GM12892 (cell line): Measurements from ENCODE around the gene MAVS.
"Not testable (repeated sequence)": the region's sequence is repeated elsewhere in the genome, so short reads cannot be mapped to it uniquely, and the experiment has no call there.

ENCODE experiments used
- DNase-seq: peaks from one replicate; pipeline ENCODE4 v3.0.0; 2011; ENCODE audit not compliant: insufficient read length
- FAIRE-seq: peaks from 2 replicates; lab custom pipeline; 2011; peaks lifted over from hg19 to GRCh38; lab: Jason Lieb, UNC
- POLR2A ChIP-seq: IDR thresholded peaks from 2 replicates; pipeline ENCODE4 v1.6.1; 2011; ENCODE audit warnings: low read depth, low read length, control low read depth
- POLR2AphosphoS5 ChIP-seq: IDR thresholded peaks from 2 replicates; pipeline ENCODE4 v1.6.1; 2011; ENCODE audit warnings: low read depth, low read length, control low read depth
- TAF1 ChIP-seq: IDR thresholded peaks from 2 replicates; pipeline ENCODE4 v1.6.1; 2011; ENCODE audit warnings: low read depth, mild to moderate bottlenecking, control low read depth, low read length, borderline replicate concordance

Gene MAVS

GRCh38 chr20:3842348-3842930 is 4.2 kb upstream of the MAVS start:
- no peak for TF ChIP-seq POLR2AphosphoS5
- no peak for TF ChIP-seq TAF1
- TF ChIP-seq POLR2A, result no peak
- DNase-seq (no peak), FAIRE-seq (no peak)

- DNase-seq (no peak), FAIRE-seq (no peak)
- TF ChIP-seq TAF1 (no peak), POLR2AphosphoS5 (no peak)
These were observed 3.1 kb upstream of the MAVS start for GRCh38 chr20:3843490-3843889.

GRCh38 chr20:3843990-3844619 is 2.5 kb upstream of the MAVS start:
- DNase-seq, FAIRE-seq: not testable (repeated sequence)

- DNase-seq (no peak), FAIRE-seq (no peak)
- TF ChIP-seq POLR2A (no peak), POLR2AphosphoS5 (no peak; the same call in 1 of the 2 replicates), TAF1 (no peak)
These were observed 275 bp upstream of the MAVS start for GRCh38 chr20:3846378-3846739.

GRCh38 chr20:3847429-3847940 is 851 bp downstream of the MAVS start:
- FAIRE-seq (no peak), DNase-seq (no peak)
- TF ChIP-seq TAF1 (no peak), POLR2A (no peak), POLR2AphosphoS5 (no peak)

- DNase-seq (no peak), FAIRE-seq (no peak)
- TF ChIP-seq TAF1 (no peak), POLR2AphosphoS5 (no peak), POLR2A (no peak)
These were observed 1.9 kb downstream of the MAVS start for GRCh38 chr20:3848565-3848964.

- DNase-seq, result no peak
- no peak for FAIRE-seq
- TF ChIP-seq POLR2A (no peak), TAF1 (no peak), POLR2AphosphoS5 (no peak)
These were observed 7.8 kb downstream of the MAVS start for GRCh38 chr20:3854462-3854871.

GRCh38 chr20:3857405-3857804 is 10.8 kb downstream of the MAVS start:
- no peak for TF ChIP-seq POLR2A
- TF ChIP-seq TAF1, result no peak
- no peak for TF ChIP-seq POLR2AphosphoS5
- FAIRE-seq (no peak), DNase-seq (no peak)

GRCh38 chr20:3858689-3859088 is 12.1 kb downstream of the MAVS start:
- no peak for FAIRE-seq
- no peak for TF ChIP-seq TAF1
- DNase-seq, result no peak

- no peak for TF ChIP-seq TAF1
- TF ChIP-seq POLR2A, result no peak
- no peak for TF ChIP-seq POLR2AphosphoS5
- no peak for DNase-seq
- no peak for FAIRE-seq
These were observed 14.6 kb downstream of the MAVS start for GRCh38 chr20:3861191-3861590.

GRCh38 chr20:3862333-3862732 is 15.7 kb downstream of the MAVS start:
- FAIRE-seq, result no peak
- TF ChIP-seq POLR2A (no peak), TAF1 (no peak), POLR2AphosphoS5 (no peak)
- no peak for DNase-seq

- TF ChIP-seq POLR2A (no peak), TAF1 (no peak), POLR2AphosphoS5 (no peak)
- no peak for FAIRE-seq
- DNase-seq, result no peak
These were observed 16.7 kb downstream of the MAVS start for GRCh38 chr20:3863317-3863716.
